NB4 (cell line): ENCODE data around the gene ULBP1.
"Not testable (repeated sequence)": the region's sequence is repeated elsewhere in the genome, so short reads cannot be mapped to it uniquely, and the experiment has no call there.

ENCODE experiments used
- MYC ChIP-seq: IDR thresholded peaks from 2 replicates; pipeline ENCODE4 v1.6.1; 2011; ENCODE audit warnings: low read depth, low read length
- TF ChIP-seq, protein P1 (sequence below): IDR thresholded peaks from one replicate; pipeline ENCODE4 v1.5.1; 2012; ENCODE audit warnings: low read depth, low read length

DNA sequence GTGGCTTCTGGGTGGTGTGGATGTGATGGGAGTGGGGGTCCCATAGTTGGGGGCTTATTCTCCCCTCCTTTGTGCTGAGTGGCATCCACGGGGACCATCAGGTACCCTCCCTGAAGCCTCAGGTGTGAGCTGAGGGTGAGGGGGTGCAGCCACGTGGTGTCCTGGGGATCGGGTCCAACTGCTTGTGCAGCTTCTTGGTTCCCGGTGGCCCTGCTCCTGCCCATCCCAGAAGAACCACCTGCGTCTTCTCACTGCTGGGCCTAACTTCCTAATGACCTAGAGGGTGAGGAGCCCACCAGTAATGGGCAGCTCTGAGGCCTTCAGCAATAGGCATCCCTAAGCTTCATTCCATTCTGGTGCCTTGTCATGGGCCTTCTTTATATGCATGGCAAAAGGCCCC, 20.4 kb upstream of the ULBP1 start:
- TF ChIP-seq, protein P1, sequence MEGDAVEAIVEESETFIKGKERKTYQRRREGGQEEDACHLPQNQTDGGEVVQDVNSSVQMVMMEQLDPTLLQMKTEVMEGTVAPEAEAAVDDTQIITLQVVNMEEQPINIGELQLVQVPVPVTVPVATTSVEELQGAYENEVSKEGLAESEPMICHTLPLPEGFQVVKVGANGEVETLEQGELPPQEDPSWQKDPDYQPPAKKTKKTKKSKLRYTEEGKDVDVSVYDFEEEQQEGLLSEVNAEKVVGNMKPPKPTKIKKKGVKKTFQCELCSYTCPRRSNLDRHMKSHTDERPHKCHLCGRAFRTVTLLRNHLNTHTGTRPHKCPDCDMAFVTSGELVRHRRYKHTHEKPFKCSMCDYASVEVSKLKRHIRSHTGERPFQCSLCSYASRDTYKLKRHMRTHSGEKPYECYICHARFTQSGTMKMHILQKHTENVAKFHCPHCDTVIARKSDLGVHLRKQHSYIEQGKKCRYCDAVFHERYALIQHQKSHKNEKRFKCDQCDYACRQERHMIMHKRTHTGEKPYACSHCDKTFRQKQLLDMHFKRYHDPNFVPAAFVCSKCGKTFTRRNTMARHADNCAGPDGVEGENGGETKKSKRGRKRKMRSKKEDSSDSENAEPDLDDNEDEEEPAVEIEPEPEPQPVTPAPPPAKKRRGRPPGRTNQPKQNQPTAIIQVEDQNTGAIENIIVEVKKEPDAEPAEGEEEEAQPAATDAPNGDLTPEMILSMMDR, result not testable (repeated sequence)
- TF ChIP-seq MYC, result not testable (repeated sequence)
